Lower lobe of right lung (tissue), 2 donors: ENCODE measurements around the gene ZNF70. TPM values are rescaled to one million over a fixed set of nuclear protein-coding genes. Genes with fewer than 3 reads are reported as not detected.

Experiments used
- ATAC-seq, 2 donors: fragments of 200-7000 bp; cut with Tn5 transposase; one replicate each; pipeline ENCODE4 v1.9.1; 2020 to 2022; ENCODE audit warnings: mild to moderate bottlenecking in 2 of 2, moderate library complexity in 2 of 2
- DNase-seq: peaks from one replicate; pipeline ENCODE4 v3.0.0-alpha.2; 2020
- H3K27ac ChIP-seq: fragments of 200-600 bp; one replicate; pipeline ENCODE4 v1.8.0; 2022
- H3K27me3 ChIP-seq: fragments of 200-600 bp; one replicate; pipeline ENCODE4 v1.8.0; 2022; ENCODE audit warnings: low read depth
- H3K36me3 ChIP-seq: fragments of 200-600 bp; one replicate; pipeline ENCODE4 v1.8.0; 2022; ENCODE audit warnings: mild to moderate bottlenecking
- H3K4me1 ChIP-seq: fragments of 200-600 bp; one replicate; pipeline ENCODE4 v1.8.0; 2022
- H3K4me3 ChIP-seq: fragments of 200-600 bp; one replicate; pipeline ENCODE4 v1.8.0; 2022; ENCODE audit warnings: mild to moderate bottlenecking
- H3K9me3 ChIP-seq: fragments of 200-600 bp; one replicate; pipeline ENCODE4 v1.8.0; 2022
- CTCF ChIP-seq: fragments of 200-600 bp; IDR thresholded peaks from one replicate; pipeline ENCODE4 v1.8.0; 2022; ENCODE audit warnings: antibody characterized with exemption, mild to moderate bottlenecking
- intact Hi-C: fragments of 100-400 bp; cut with DNase I; formaldehyde crosslinking; loops from one replicate; pipeline ENCODE4 v1.11.0; 2022
- total RNA-seq: library from RNA; stranded (reverse); fragmentation: NEBNext Ultra II Directional; extraction: Animal tissue kit (Norgen Biotek cat#: 25700); gene quantifications from one replicate; pipeline ENCODE4 v1.2.1, GENCODE V29; 2021
- donor health status: DM: no; HTN: yes; CAD: no; lungs with severe emphysema.

The ZNF70 gene
- total RNA-seq, 1 donor from 2014 or later, result 5.7 TPM

DNA sequence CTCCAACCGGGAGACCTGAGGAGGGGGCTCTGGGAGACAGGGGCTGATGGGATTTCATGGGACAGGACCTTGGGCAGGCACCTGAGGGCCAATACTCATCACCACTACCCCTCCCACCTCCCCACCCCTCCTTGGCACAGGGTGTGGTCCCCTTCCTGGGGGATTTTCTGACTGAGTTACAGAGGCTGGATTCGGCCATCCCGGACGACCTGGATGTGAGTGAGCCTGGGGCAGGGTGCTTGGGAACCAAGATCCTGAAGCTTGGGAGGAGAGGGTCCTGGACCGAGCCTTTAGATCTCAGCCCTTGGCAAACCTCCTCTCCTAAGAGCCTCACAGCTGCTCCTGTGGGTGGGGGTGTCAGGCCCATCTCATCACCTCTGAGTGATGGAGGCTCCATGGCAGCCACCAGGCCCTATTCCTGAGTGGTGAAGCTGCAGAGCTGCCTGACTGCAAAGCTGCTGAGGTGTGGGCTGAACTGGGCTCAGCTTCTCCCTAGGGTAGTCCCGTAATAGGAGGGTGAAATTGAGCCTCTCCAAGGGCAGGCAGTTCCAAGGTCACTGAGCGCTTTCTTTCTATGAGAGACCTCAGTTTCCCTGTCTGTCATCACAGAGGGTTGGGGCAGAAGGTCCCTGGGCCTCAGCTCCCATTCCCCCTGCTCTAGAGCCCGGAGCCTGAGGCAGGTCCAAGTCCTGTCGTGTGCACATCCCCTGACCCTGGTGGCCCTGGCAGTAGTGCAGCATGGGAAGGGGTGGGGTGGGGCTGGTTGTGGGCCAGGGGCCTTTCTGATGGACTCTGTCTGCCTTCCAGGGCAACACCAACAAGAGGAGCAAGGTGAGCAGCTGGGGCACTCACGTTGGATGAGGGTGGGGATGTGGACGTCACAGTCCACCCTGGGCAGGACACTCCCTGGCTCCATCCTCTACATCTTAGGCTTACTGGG is 53.6 kb downstream of the ZNF70 start:
- H3K27ac ChIP-seq, result peak overlapping the region; percentile 71
- no peak for TF ChIP-seq CTCF
- H3K36me3 ChIP-seq, result peaks cover 74% of the 10 kb centered on the region
- DNase-seq (no peak), ATAC-seq (no peak)
- no peaks in the 10 kb centered on the region for H3K9me3 ChIP-seq
- no peaks in the 10 kb centered on the region for H3K27me3 ChIP-seq
- no peaks in the 10 kb centered on the region for H3K4me1 ChIP-seq
- intact Hi-C loops, result no loop called here
- H3K4me3 ChIP-seq, result peak overlapping the region; percentile 3

DNA sequence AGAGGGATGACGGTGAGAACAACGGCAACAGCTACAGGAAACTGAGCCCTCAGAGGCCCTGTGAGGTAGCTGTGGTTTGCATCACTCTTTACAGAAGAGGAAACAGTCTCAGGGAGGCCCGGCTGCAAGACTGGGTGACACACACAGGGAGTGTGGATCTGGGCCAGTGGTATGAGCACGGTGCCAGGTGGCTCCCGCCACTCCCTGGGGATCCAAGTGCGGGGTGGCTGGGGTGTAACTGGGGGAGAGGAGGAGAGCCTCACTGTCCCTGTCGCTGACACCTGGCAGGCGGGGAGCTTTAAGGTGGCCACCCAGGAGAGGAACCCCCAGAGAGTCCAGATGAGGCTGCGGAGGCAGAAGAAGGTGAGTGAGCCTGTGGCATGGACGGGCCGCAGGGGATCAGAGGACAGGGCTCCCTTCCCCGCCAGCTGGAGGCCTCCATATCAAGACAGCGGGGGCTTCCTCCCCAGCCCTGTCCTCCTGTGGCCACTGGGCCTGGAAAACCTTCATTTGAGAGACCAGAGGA is 54.5 kb downstream of the ZNF70 start:
- no peak for TF ChIP-seq CTCF
- ATAC-seq (peak; percentile 82 to 83), DNase-seq (peak; percentile 66)
- H3K27me3 ChIP-seq, result no peaks in the 10 kb centered on the region
- H3K4me3 ChIP-seq, result no peak overlapping the region
- peak overlapping the region; percentile 71 for H3K27ac ChIP-seq
- no peaks in the 10 kb centered on the region for H3K9me3 ChIP-seq
- H3K4me1 ChIP-seq, result no peaks in the 10 kb centered on the region
- intact Hi-C loops, result no loop called here
- peaks cover 66% of the 10 kb centered on the region for H3K36me3 ChIP-seq

GRCh38 chr22:23695571-23696325 is 55.2 kb downstream of the ZNF70 start:
- Histone ChIP-seq H3K36me3 (peaks cover 60% of the 10 kb centered on the region), H3K27me3 (no peaks in the 10 kb centered on the region), H3K27ac (peak overlapping the region; percentile 71), H3K9me3 (no peaks in the 10 kb centered on the region), H3K4me1 (no peaks in the 10 kb centered on the region), H3K4me3 (no peak overlapping the region)
- no peak for DNase-seq
- no peak for TF ChIP-seq CTCF
- intact Hi-C loops, result no loop called here
- ATAC-seq, result no peak

DNA sequence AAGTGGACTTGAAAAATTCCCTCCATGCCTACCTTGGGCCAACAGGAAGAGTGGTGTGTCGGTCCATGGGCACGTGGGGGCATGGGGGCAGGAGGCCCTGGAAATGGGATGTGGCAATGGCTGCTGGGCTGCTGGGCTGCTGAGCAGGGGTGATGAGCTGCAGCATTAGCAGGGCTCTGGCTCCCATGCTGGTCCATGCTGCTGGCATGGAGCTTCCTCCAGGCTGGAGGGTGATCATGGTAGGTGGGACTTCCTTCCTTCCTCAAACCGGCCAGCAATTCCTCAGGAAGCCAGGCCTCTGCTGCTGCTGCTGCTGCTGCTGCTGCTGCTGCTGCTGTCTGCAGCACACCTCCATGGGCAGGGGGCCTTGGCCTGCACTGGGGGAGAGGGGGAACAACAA is 55.8 kb downstream of the ZNF70 start:
- peak overlapping the region; percentile 71 for H3K27ac ChIP-seq
- intact Hi-C loops, result no loop called here
- DNase-seq (no peak), ATAC-seq (no peak)
- H3K4me1 ChIP-seq, result no peaks in the 10 kb centered on the region
- no peak for TF ChIP-seq CTCF
- no peaks in the 10 kb centered on the region for H3K9me3 ChIP-seq
- H3K27me3 ChIP-seq, result no peaks in the 10 kb centered on the region
- H3K36me3 ChIP-seq, result peaks cover 60% of the 10 kb centered on the region
- no peak overlapping the region for H3K4me3 ChIP-seq

DNA sequence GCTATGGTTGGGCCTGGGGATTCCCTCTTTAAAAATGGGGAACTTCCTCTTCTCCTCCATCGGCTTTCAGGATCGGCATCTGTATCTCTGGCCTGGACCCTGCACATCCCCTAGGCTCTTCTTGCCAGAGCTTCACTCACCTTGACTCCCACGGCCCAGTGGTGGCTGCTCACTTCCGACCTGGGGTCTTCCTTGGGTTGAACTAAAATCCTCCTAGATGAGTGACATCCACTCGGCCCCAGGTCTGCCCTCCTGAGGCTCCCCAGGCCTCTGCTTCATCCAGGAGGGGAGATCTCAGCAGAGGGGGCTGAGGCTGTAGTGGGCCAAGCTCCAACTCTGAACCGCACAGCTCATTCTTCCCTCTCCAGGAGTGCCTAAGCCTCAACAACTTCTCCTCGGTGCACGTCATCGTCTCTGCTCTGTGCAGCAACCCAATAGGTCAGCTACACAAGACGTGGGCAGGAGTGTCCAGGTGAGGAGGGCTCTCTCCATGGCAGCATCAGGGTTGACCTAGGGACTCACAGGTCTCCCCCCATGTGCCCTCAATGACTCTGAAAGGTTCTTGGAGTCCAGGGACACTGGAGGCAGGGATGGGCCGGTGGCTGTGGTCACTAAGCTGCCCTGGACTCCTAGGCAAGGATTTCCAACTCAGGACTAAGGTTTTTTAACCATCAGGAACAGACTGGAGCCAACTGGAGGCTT is 56.8 kb downstream of the ZNF70 start:
- intact Hi-C loops, result no loop called here
- no peak for ATAC-seq

More for the DNA sequence above, 56.8 kb downstream of the ZNF70 start:
- Histone ChIP-seq H3K4me1 (no peaks in the 10 kb centered on the region), H3K36me3 (peaks cover 56% of the 10 kb centered on the region), H3K4me3 (no peak overlapping the region), H3K9me3 (no peaks in the 10 kb centered on the region), H3K27me3 (no peaks in the 10 kb centered on the region), H3K27ac (no peak overlapping the region)
- no peak for DNase-seq
- no peak for TF ChIP-seq CTCF
